CD14-positive monocyte (primary cell): ENCODE measurements around the gene MINK1. TPM values are rescaled to one million over a fixed set of nuclear protein-coding genes. Genes with fewer than 3 reads are reported as not detected.

Source experiments
- DNase-seq, 3 donors: peaks; one replicate each; pipeline ENCODE4 v3.0.0-alpha.2; 2011 to 2022
- H2AFZ ChIP-seq: 2 replicates; pipeline ENCODE4 v1.6.0; 2012; ENCODE audit warnings: mild to moderate bottlenecking, low read depth, low read length, inconsistent platforms; ENCODE audit not compliant: insufficient read depth, poor library complexity, severe bottlenecking
- H3K27ac ChIP-seq, 2 donors: 1 replicate in 1 of 2; 2 replicates in 1 of 2; pipeline ENCODE4 v1.5.1; 2012 to 2013; ENCODE audit warnings: low read length in 2 of 2, control low read depth in 1 of 2, inconsistent platforms in 1 of 2, low read depth in 1 of 2, mild to moderate bottlenecking in 1 of 2
- H3K27me3 ChIP-seq, 2 donors: one replicate each; pipeline versions ENCODE4 v1.6.0 to v1.6.1; 2011 to 2013; ENCODE audit warnings: low read length in 2 of 2; ENCODE audit not compliant: control insufficient read depth in 2 of 2, insufficient read depth in 2 of 2
- H3K36me3 ChIP-seq, 2 donors: replicated peaks in 1 of 2; 1 replicate in 1 of 2; 2 replicates in 1 of 2; pipeline versions ENCODE4 v1.5.1 to v1.6.1; 2012 to 2013; ENCODE audit warnings: low read length in 2 of 2, control low read depth in 1 of 2, inconsistent platforms in 1 of 2, mild to moderate bottlenecking in 1 of 2; ENCODE audit not compliant: insufficient read depth in 2 of 2, control insufficient read depth in 1 of 2
- H3K4me1 ChIP-seq, 2 donors: 1 replicate in 1 of 2; 2 replicates in 1 of 2; pipeline versions ENCODE4 v1.5.1 to v1.6.1; 2012 to 2013; ENCODE audit warnings: low read length in 2 of 2, control low read depth in 1 of 2, inconsistent platforms in 1 of 2, mild to moderate bottlenecking in 1 of 2, moderate library complexity in 1 of 2; ENCODE audit not compliant: insufficient read depth in 2 of 2, control insufficient read depth in 1 of 2
- H3K4me2 ChIP-seq: replicated peaks from 2 replicates; pipeline ENCODE3; 2012; ENCODE audit warnings: low read length, moderate library complexity, mild to moderate bottlenecking; ENCODE audit not compliant: poor library complexity, severe bottlenecking; ENCODE audit errors: extremely low read depth
- H3K4me3 ChIP-seq, 3 experiments: fragments of 200-600 bp in 1 of 3; sonication (generic) in 1 of 3; replicated peaks in 1 of 3; 1 replicate in 2 of 3; 2 replicates in 1 of 3; pipeline ENCODE4 v1.5.1; 2011 to 2013; ENCODE audit warnings: low read length in 3 of 3, mild to moderate bottlenecking in 3 of 3, control low read depth in 2 of 3, low read depth in 2 of 3, inconsistent platforms in 1 of 3, moderate library complexity in 1 of 3
- H3K79me2 ChIP-seq: 2 replicates; pipeline ENCODE4 v1.6.0; 2012; ENCODE audit warnings: mild to moderate bottlenecking, control low read depth, inconsistent platforms, low read length, moderate library complexity; ENCODE audit not compliant: insufficient read depth
- H3K9ac ChIP-seq: 2 replicates; pipeline ENCODE4 v1.6.0; 2017; ENCODE audit warnings: low read length, mild to moderate bottlenecking; ENCODE audit not compliant: insufficient read depth, poor library complexity, severe bottlenecking
- H3K9me3 ChIP-seq, 2 donors: replicated peaks in 1 of 2; 1 replicate in 1 of 2; 2 replicates in 1 of 2; pipeline versions ENCODE4 v1.5.1 to v1.6.1; 2012 to 2013; ENCODE audit warnings: low read length in 2 of 2, control low read depth in 1 of 2; ENCODE audit not compliant: control insufficient read depth in 1 of 2, insufficient read depth in 1 of 2
- H4K20me1 ChIP-seq: 2 replicates; pipeline ENCODE4 v1.6.0; 2012; ENCODE audit warnings: mild to moderate bottlenecking, low read length, control low read depth, moderate library complexity; ENCODE audit not compliant: insufficient read depth
- H3K27ac Mint-ChIP-seq, 7 donors: one replicate each; pipeline ENCODE4 v1.8.0; 2020; ENCODE audit warnings: mild to moderate bottlenecking in 7 of 7, mixed read lengths in 7 of 7, moderate library complexity in 6 of 7, inconsistent platforms in 2 of 7
- H3K27me3 Mint-ChIP-seq, 3 donors: one replicate each; pipeline ENCODE4 v1.8.0; 2021 to 2022; ENCODE audit warnings: low read depth in 3 of 3, mild to moderate bottlenecking in 3 of 3, mixed read lengths in 3 of 3, moderate library complexity in 3 of 3, inconsistent platforms in 1 of 3
- H3K36me3 Mint-ChIP-seq, 2 donors: one replicate each; pipeline ENCODE4 v1.8.0; 2020; ENCODE audit warnings: mixed read lengths in 2 of 2, inconsistent platforms in 1 of 2, mild to moderate bottlenecking in 1 of 2
- H3K4me1 Mint-ChIP-seq: one replicate; pipeline ENCODE4 v1.8.0; 2020; ENCODE audit warnings: mild to moderate bottlenecking, mixed read lengths
- H3K4me3 Mint-ChIP-seq, 2 donors: one replicate each; pipeline ENCODE4 v1.8.0; 2020; ENCODE audit warnings: mild to moderate bottlenecking in 2 of 2, mixed read lengths in 2 of 2, moderate library complexity in 1 of 2
- H3K9me3 Mint-ChIP-seq, 7 donors: one replicate each; pipeline ENCODE4 v1.8.0; 2020 to 2022; ENCODE audit warnings: mixed read lengths in 7 of 7, mild to moderate bottlenecking in 6 of 7, moderate library complexity in 6 of 7, inconsistent platforms in 2 of 7
- WGBS: methylation state at CpG from one replicate; pipeline ENCODE4 v1.1.5; 2013; ENCODE audit warnings: missing lambda C conversion rate; ENCODE audit not compliant: insufficient coverage; 5-methylcytosine and 5-hydroxymethylcytosine counted together
- intact Hi-C, 2 donors: fragments of 100-400 bp; cut with micrococcal nuclease; formaldehyde crosslinking; loops; one replicate each; pipeline versions ENCODE4 v1.15.0 to v1.15.1; 2023
- polyA plus RNA-seq, 3 donors: library from polyadenylated mRNA; depleted of rRNA in 1 of 3; unstranded in 2 of 3; stranded (reverse) in 1 of 3; fragments of 300-500 nt in 2 of 3; fragments of >200 nt in 1 of 3; fragmentation: Illumina TruSeq in 2 of 3; gene quantifications; 1 replicate in 2 of 3; 2 replicates in 1 of 3; pipeline ENCODE4 v1.2.3, GENCODE V29; 2012 to 2021
- TF ChIP-seq, protein P1 (sequence below): fragments of 200-600 bp; IDR thresholded peaks from one replicate; pipeline ENCODE4 v1.8.0; 2022; ENCODE audit warnings: antibody characterized with exemption, mild to moderate bottlenecking

The MINK1 gene
- polyA plus RNA-seq, 3 donors = 3.2 to 159 (median 7.2) TPM

DNA sequence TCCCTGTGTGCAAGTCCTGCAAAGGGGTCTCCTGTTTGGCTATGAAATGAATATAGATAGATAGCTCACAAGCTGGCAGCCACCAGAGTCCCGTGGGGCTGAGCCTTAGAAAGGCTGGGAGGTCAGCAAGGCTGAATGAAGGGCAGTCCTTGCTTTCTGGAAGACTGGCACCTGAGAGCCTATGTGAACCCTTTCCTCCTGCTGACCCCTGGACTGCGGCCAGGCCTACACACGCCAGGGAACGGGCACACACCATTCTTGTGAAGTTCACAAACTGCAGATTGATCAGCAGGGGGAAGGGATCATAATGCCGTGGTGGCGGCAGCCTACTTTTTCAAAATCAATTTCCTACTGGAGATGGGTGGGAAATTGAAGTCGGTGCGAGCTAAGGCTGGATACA lies 65.2 kb downstream of the MINK1 start:
- 89% methylated on average over 2 of the region's 8 CpGs for WGBS
- peak overlapping the region in 1 of 3 experiments; percentile 83 for H3K4me3 ChIP-seq
- no peak overlapping the region for H3K27ac ChIP-seq
- H3K9ac ChIP-seq = peak overlapping the region; percentile 65
- H3K36me3 ChIP-seq = peaks cover 42 to 44% of the 10 kb centered on the region in 2 donors
- H3K4me1 ChIP-seq = peaks cover 45 to 49% of the 10 kb centered on the region in 2 donors
- Mint-ChIP-seq H3K4me1 (peaks cover 41% of the 10 kb centered on the region), H3K36me3 (peaks cover 49 to 50% of the 10 kb centered on the region in 2 donors), H3K27me3 (peaks cover 40 to 52% (median 43%) of the 10 kb centered on the region in 3 donors), H3K27ac (peak overlapping the region in 6 of 7 donors; percentile 46 to 92 (median 80)), H3K4me3 (peak overlapping the region; percentile 78 to 91), H3K9me3 (peaks cover 0 to 12% (median 4%) of the 10 kb centered on the region in 7 donors)
- DNase-seq = peak in 1 of 3 donors; percentile 4
- no peaks in the 10 kb centered on the region for H4K20me1 ChIP-seq
- no peaks in the 10 kb centered on the region for H3K79me2 ChIP-seq
- H3K4me2 ChIP-seq = peak overlapping the region; percentile 89
- no peak overlapping the region for H2AFZ ChIP-seq
- peaks cover 0 to 26% of the 10 kb centered on the region in 2 donors for H3K27me3 ChIP-seq
- intact Hi-C loops = no loop called here
- H3K9me3 ChIP-seq = no peaks in the 10 kb centered on the region
- TF ChIP-seq, protein P1, sequence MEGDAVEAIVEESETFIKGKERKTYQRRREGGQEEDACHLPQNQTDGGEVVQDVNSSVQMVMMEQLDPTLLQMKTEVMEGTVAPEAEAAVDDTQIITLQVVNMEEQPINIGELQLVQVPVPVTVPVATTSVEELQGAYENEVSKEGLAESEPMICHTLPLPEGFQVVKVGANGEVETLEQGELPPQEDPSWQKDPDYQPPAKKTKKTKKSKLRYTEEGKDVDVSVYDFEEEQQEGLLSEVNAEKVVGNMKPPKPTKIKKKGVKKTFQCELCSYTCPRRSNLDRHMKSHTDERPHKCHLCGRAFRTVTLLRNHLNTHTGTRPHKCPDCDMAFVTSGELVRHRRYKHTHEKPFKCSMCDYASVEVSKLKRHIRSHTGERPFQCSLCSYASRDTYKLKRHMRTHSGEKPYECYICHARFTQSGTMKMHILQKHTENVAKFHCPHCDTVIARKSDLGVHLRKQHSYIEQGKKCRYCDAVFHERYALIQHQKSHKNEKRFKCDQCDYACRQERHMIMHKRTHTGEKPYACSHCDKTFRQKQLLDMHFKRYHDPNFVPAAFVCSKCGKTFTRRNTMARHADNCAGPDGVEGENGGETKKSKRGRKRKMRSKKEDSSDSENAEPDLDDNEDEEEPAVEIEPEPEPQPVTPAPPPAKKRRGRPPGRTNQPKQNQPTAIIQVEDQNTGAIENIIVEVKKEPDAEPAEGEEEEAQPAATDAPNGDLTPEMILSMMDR = no peak

GRCh38 chr17:4898927-4899326 lies 65.8 kb downstream of the MINK1 start:
- Histone ChIP-seq H3K36me3 (peaks cover 37 to 38% of the 10 kb centered on the region in 2 donors), H3K27me3 (peaks cover 0 to 26% of the 10 kb centered on the region in 2 donors), H3K79me2 (no peaks in the 10 kb centered on the region), H3K4me3 (peak overlapping the region; percentile 31 to 83 (median 46)), H2AFZ (no peak overlapping the region), H3K4me2 (peak overlapping the region; percentile 89), H3K9ac (peak overlapping the region; percentile 65), H4K20me1 (no peaks in the 10 kb centered on the region), H3K9me3 (no peaks in the 10 kb centered on the region), H3K4me1 (peaks cover 47 to 52% of the 10 kb centered on the region in 2 donors), H3K27ac (no peak overlapping the region)
- peaks cover 45% of the 10 kb centered on the region for H3K4me1 Mint-ChIP-seq
- intact Hi-C loops = no loop called here
- H3K9me3 Mint-ChIP-seq = peaks cover 0 to 12% (median 4%) of the 10 kb centered on the region in 7 donors
- H3K27ac Mint-ChIP-seq = peak overlapping the region in 5 of 7 donors; percentile 41 to 92 (median 84)
- peaks cover 44 to 48% of the 10 kb centered on the region in 2 donors for H3K36me3 Mint-ChIP-seq
- peaks cover 41 to 54% (median 48%) of the 10 kb centered on the region in 3 donors for H3K27me3 Mint-ChIP-seq
- TF ChIP-seq, protein P1 = no peak
- DNase-seq = no peak
- peak overlapping the region; percentile 89 to 91 for H3K4me3 Mint-ChIP-seq
- WGBS = 21% methylated on average over 34 of the region's 34 CpGs
